HG03342 (cell line): ENCODE measurements around the gene CEP128.
A peak's percentile ranks its signal among the peaks of the same experiment; 100 is the strongest.

Experiments
- ATAC-seq: cut with Tn5 transposase; IDR thresholded peaks from one replicate; pipeline ENCODE4 v1.9.1; 2021; ENCODE audit warnings: mild to moderate bottlenecking, moderate library complexity; ENCODE audit not compliant: unreplicated experiment

Gene CEP128

GRCh38 chr14:80621701-80622100, 319.8 kb downstream of the CEP128 start:
- ATAC-seq = no peak

GRCh38 chr14:80620434-80620833, 321.1 kb downstream of the CEP128 start:
- ATAC-seq = no peak

GRCh38 chr14:80618751-80619329, 322.7 kb downstream of the CEP128 start:
- no peak for ATAC-seq

DNA sequence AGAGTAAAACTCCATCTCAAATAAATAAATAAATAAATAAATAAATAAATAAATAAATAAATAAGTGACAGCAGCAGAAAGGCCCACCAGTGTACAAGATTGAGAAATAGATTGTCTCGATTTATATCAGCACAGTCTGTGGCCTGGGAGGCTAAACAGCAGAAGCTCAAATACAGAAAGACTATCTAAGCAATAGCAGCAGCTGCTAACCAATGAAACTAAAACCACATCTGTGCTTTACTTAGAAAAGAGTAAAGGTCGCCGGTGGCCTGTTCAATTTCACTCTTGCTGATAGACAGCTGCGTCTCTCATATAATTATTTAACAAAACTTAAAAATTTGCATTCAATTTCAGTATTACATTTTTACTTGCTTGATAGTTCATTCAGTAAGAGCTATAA, 325.7 kb downstream of the CEP128 start:
- no peak for ATAC-seq

DNA sequence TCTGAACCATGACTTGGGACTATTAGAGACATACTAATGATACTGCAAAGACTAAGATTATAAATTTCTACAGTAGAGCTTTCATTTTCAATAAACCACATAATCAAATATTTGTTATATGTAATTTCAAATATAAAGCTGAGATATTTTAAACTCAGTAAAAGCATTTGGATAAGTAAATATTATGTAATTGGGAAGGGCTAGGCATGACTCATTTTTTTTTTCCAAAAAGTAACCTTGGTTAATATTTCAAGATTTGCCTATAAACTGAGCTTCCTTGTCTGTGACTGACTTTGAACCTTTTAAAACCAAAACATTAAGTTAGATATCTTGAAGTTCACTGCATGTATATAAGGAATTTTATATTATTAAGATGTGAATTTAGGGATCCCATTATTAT, 332.5 kb downstream of the CEP128 start:
- ATAC-seq = no peak

DNA sequence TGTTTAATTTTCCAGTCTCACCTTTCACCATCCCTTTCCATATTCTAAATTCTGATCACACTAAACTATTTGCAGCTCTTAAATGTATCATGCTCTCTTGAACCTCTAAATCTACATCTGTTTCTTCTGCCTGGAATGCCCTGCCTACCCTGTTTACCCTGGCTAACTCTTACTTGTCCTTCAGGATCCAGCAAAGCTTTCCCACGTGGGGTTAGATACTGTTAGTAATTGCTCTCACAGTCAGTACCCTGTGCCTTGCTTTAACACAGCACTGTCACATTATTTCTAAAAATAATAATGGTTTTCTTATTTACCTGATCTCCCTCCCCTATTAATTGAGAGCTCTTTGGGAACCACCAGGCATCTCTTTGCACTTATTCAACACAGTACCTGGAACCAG, 333.0 kb downstream of the CEP128 start:
- no peak for ATAC-seq

- no peak for ATAC-seq
Measured at GRCh38 chr14:80607430-80608190, 333.9 kb downstream of the CEP128 start.

GRCh38 chr14:80606347-80606772, 335.2 kb downstream of the CEP128 start:
- ATAC-seq = no peak

DNA sequence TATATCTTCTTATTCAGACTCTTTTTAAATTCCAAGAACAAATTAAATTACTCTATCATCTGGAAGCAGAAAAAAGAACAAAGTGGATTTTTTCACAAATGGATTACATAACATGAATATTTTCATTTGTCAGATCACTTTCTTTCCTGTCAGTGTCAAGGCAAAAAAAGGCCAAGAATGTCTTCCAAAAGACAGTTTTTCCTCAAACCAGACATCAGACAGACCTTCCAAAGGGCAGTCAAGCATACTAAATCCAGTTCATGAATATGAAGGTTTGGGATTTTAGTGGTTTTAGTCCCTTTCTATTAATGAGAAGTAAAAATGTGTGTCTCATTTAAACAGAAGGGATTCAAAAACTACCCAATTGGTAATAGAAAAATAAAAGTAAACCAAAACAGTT, 336.0 kb downstream of the CEP128 start:
- ATAC-seq = no peak

- no peak for ATAC-seq
Measured at GRCh38 chr14:80602946-80603345, 338.6 kb downstream of the CEP128 start.

- peak; percentile 93 for ATAC-seq
Measured at GRCh38 chr14:80587096-80587724, 354.3 kb downstream of the CEP128 start.

DNA sequence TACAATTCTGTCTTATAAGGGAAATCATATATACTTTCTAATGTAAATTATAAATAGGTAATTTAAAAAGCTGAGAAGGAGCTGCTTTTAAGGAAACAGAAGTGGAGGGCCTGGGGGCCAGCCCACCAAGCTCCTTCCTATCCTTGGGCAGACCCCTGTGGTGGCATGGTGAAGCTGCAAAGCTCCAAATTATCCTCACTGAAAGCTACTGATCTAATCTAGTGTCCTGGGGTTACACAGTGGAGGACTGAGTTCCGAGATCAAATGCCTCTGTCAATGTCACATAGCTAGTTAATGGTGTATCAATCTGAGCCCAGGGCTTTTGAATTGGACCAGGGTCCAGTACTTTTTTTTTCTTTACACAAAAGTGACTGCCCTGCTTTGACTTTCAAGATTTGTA, 355.4 kb downstream of the CEP128 start:
- ATAC-seq = no peak

DNA sequence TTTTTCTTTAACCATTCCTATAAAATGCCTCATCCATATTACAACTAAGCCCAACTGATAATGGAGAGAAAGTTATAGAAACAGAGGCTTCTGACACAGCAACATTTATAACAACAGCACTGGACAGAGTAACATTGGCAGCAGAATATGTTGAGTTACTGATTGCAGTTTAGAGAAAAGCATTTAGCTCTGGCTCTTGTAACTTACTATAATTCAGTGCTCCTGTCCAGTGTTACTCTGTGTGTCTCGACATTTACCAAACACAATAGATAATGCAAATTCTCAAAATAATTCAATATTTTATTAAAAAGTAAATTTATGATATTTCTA, 356.1 kb downstream of the CEP128 start:
- ATAC-seq = no peak

DNA sequence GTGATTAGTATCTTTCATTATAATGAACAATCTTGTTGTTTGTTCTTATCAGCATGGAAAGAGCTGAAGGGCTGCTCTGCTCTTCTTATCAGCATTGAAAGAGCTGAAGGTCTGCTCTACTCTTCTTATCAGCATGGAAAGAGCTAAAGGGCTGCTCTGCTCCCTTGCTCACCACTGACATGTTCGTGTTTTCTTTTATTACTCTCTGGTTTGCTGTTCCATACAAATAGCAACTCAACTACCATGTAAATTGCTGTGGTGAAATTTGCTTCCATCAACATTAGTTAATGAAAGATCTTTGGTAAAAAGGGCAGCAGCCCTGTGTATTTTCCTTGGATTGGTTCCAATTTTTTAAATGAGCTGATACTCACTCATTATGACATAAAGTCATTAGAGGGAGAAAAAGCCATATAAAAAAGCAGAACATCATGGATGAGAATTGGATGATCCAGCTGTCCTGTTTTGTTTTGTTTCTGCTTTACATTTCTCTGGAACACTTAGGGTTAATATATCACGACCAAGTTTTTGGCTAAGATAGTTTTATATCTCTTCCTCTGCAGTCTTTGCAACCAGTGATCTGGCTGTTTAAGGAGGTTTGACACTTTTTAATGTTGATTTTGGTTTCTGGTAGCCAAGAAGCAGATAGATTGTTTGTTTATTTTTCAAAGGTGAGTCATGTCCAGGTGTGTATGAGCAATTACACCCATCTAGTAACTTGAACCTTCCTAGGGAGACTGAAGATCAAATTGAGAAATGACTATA, 356.6 kb downstream of the CEP128 start:
- ATAC-seq = no peak

GRCh38 chr14:80577599-80577998, 363.9 kb downstream of the CEP128 start:
- no peak for ATAC-seq

DNA sequence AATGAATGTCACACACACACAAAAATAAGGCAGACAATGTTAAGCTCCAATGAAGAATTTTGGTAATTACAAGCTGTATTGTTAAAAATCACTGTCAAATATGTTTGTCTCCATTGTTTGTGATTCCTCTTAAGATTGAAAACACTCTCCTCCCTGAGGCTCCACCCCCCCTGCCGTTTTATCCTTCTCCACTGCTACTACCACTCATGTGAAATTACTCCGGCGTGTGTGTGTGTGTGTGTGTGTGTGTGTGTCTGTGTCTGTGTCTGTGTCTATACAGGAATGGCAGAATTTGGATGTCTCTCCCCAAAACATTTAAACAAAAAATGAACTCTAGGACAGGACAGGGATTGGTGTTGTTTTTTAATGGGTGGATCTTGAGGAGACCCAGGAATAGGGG, 365.1 kb downstream of the CEP128 start:
- no peak for ATAC-seq

DNA sequence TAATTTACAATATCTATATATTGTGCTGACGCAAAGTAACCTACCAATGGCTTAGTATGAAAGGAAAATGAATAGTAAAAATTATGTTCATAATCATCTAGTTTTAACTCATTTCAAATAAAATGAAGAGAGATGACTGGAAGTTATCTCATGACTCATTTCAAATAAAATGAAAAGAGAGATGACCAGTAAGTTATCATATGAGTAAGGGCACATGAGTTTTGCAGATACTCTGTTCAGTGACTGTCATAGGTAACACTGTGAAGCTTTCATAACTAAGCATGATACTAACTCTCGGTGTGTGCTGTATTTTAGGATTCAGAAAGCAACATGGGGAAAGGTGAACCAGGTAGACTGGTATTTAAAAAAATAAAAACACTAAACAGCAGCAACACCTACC, 365.8 kb downstream of the CEP128 start:
- no peak for ATAC-seq

- ATAC-seq = no peak
Measured at GRCh38 chr14:80572666-80573065, 368.9 kb downstream of the CEP128 start.

DNA sequence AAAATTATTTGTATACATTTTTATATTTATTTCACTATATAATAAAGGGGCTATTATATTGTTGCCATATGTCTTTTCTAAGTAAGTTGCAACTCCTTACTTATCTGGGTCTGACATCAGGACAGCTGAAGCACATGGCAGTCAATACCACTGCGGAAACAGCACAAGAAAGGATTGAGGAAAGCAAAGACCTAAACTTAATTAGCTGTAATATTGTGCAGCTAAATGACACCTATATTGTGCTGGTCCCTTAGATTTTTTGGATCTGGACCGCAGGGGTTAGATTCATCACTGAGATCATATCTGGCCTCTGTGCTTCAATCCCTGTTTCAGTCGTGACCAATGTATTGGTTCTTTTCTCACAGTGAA, 370.6 kb downstream of the CEP128 start:
- ATAC-seq = no peak

GRCh38 chr14:80567905-80568536, 373.5 kb downstream of the CEP128 start:
- no peak for ATAC-seq

DNA sequence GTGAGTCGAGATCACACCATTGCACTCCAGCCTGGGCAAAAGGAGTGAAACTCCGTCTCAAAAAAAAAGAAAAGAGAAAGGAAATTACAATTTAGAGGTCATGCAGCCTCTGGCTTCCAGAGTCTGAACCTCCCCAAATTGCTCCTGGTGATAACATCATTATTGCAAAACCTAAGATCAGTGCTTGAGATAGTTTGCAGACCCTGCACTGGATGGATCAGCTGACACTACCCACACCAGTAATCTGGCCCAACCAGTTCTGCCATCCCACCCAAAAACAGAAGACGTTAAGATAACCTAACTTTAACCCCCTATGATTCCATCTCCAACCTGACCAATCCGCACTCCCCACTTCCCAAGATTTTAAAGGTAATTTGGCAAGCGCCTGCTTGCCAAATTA, 376.5 kb downstream of the CEP128 start:
- ATAC-seq = no peak
